Medulla oblongata (tissue), 1 donor: ENCODE data around the gene CLIC1.

ENCODE experiments used
- DNase-seq: peaks from one replicate; pipeline ENCODE4 v3.0.0-alpha.2; 2015; ENCODE audit errors: extremely low spot score

Gene CLIC1

GRCh38 chr6:31736021-31736767 lies at the start of gene CLIC1:
Gene CLIC1 (minus strand): TSS chr6:31736530. CDS start chr6:31736300, 230 bp downstream.
- DNase-seq: peak; percentile 59

GRCh38 chr6:31785475-31785874 lies 49.1 kb upstream of the CLIC1 start:
- DNase-seq: no peak

GRCh38 chr6:31784098-31784925 lies 48.0 kb upstream of the CLIC1 start:
- peak; percentile 64 for DNase-seq

GRCh38 chr6:31782126-31782855 lies 46.0 kb upstream of the CLIC1 start:
- no peak for DNase-seq

- no peak for DNase-seq
Measured at GRCh38 chr6:31781244-31782125, 45.2 kb upstream of the CLIC1 start.

GRCh38 chr6:31780507-31781243 lies 44.3 kb upstream of the CLIC1 start:
- no peak for DNase-seq

- no peak for DNase-seq
Measured at GRCh38 chr6:31779908-31780307, 43.6 kb upstream of the CLIC1 start.

GRCh38 chr6:31778999-31779885 lies 42.9 kb upstream of the CLIC1 start:
- no peak for DNase-seq

- DNase-seq: no peak
Measured at GRCh38 chr6:31778193-31778592, 41.9 kb upstream of the CLIC1 start.

- DNase-seq: no peak
Measured at GRCh38 chr6:31777667-31778050, 41.3 kb upstream of the CLIC1 start.

- DNase-seq: no peak
Measured at GRCh38 chr6:31776989-31777666, 40.8 kb upstream of the CLIC1 start, which contains the start of gene VWA7. Gene VWA7 (minus strand): TSS chr6:31777328. CDS start chr6:31776779, 549 bp downstream.

- DNase-seq: no peak
Measured at GRCh38 chr6:31776485-31776988, 40.2 kb upstream of the CLIC1 start.

GRCh38 chr6:31775633-31776484 lies 39.5 kb upstream of the CLIC1 start:
- DNase-seq: no peak

GRCh38 chr6:31775184-31775583 lies 38.9 kb upstream of the CLIC1 start:
- no peak for DNase-seq

- DNase-seq: no peak
Measured at GRCh38 chr6:31771992-31772358, 35.6 kb upstream of the CLIC1 start.

GRCh38 chr6:31770860-31771259 lies 34.5 kb upstream of the CLIC1 start:
- no peak for DNase-seq

GRCh38 chr6:31769684-31770371 lies 33.5 kb upstream of the CLIC1 start:
- DNase-seq: peak; percentile 40
